ENCODE data around the gene TTLL8.

DNA sequence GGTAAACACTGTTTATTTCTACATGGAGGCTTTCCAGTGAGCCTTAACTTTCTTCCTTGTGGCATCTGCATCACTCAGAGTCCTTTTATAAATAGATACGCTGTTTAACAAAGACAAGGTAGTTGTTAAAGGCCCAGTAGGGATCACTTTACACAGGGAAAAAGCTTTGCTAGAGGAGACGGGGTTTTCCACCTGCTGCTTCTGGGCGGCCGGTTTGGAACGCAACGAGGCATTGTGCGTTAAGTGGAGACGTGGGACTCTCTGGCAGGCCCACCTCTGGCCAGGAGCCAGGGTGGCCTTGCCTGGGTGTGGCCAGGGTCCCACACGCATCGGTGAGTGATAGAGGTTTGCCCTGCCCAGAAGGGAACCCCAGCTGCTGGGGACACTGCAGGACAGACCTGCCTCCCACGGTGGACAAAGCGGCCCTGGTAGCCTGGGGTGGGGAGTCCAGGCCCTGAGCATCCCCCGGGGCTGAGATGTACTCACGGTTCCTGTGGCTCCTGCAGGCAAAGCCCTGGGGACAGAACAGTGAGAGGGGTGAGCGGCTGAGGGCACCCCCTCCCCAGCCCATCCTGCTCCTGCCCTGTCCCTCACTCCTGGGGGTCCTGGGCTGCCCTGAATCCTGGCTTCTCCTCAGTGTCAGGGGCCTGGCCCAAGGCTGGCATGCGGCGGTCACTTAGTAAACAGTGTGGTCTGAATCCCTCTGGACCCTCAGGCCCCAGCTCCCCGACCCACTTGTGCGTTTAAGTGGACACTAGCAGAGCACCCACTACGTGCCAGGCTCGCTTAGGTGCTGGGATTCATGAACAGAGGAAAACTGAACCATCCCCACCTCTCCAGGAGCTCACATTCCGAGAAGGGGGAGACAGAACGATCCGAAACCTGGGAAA, 49.7 kb downstream of the TTLL8 start:
- TF ChIP-seq, protein P1, sequence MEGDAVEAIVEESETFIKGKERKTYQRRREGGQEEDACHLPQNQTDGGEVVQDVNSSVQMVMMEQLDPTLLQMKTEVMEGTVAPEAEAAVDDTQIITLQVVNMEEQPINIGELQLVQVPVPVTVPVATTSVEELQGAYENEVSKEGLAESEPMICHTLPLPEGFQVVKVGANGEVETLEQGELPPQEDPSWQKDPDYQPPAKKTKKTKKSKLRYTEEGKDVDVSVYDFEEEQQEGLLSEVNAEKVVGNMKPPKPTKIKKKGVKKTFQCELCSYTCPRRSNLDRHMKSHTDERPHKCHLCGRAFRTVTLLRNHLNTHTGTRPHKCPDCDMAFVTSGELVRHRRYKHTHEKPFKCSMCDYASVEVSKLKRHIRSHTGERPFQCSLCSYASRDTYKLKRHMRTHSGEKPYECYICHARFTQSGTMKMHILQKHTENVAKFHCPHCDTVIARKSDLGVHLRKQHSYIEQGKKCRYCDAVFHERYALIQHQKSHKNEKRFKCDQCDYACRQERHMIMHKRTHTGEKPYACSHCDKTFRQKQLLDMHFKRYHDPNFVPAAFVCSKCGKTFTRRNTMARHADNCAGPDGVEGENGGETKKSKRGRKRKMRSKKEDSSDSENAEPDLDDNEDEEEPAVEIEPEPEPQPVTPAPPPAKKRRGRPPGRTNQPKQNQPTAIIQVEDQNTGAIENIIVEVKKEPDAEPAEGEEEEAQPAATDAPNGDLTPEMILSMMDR (IDR thresholded peaks at IDR 0.05) = no peak
- no peak for TF ChIP-seq POLR2A (IDR thresholded peaks at IDR 0.05)
